ENCODE measurements around the gene GMDS.

Gene GMDS

GRCh38 chr6:1714654-1715053, 530.8 kb downstream of the GMDS start:
- TF ChIP-seq, protein P1, sequence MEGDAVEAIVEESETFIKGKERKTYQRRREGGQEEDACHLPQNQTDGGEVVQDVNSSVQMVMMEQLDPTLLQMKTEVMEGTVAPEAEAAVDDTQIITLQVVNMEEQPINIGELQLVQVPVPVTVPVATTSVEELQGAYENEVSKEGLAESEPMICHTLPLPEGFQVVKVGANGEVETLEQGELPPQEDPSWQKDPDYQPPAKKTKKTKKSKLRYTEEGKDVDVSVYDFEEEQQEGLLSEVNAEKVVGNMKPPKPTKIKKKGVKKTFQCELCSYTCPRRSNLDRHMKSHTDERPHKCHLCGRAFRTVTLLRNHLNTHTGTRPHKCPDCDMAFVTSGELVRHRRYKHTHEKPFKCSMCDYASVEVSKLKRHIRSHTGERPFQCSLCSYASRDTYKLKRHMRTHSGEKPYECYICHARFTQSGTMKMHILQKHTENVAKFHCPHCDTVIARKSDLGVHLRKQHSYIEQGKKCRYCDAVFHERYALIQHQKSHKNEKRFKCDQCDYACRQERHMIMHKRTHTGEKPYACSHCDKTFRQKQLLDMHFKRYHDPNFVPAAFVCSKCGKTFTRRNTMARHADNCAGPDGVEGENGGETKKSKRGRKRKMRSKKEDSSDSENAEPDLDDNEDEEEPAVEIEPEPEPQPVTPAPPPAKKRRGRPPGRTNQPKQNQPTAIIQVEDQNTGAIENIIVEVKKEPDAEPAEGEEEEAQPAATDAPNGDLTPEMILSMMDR (IDR thresholded peaks at IDR 0.05; ENCODE audit: insufficient read depth, low read length, poor library complexity, severe bottlenecking): no peak
- Histone ChIP-seq H3K36me3 (ENCODE audit: control insufficient read depth, insufficient read depth, low read length) (no peaks in the 10 kb centered on the region), H3K27me3 (replicated peaks; ENCODE audit: control insufficient read depth, insufficient read depth, low read length) (no peaks in the 10 kb centered on the region), H3K4me3 (replicated peaks; ENCODE audit: low read depth, low read length) (no peak overlapping the region)
- no peak for DNase-seq (ENCODE audit: extremely low read depth, insufficient read length)

- TF ChIP-seq, protein P1 (IDR thresholded peaks at IDR 0.05; ENCODE audit: insufficient read depth, low read length, poor library complexity, severe bottlenecking): no peak
- no peak for DNase-seq (ENCODE audit: extremely low read depth, insufficient read length)
Measured at GRCh38 chr6:1713016-1713600, 532.3 kb downstream of the GMDS start.

DNA sequence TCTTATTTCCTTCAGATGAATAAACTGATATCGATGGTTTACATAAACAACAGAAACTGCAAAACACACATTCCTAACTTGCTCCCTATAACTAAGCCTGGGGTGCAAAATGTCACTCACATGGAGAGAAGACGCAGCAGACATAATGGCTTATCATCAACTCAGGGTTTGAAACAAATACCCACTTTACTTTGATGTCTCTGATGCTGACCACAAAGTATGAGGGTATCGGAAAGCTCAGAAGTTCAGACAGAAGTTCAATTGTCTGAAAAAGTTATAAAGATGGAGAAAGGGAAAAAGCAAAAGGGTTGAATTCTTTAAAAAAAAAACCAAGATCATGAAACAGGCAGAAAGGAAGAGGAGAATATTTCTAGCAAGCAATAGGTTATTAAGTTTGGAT, 533.0 kb downstream of the GMDS start:
- H3K27me3 ChIP-seq (replicated peaks; ENCODE audit: control insufficient read depth, insufficient read depth, low read length): no peaks in the 10 kb centered on the region; the same call in 1 of the 2 replicates
- no peaks in the 10 kb centered on the region for H3K36me3 ChIP-seq (ENCODE audit: control insufficient read depth, insufficient read depth, low read length)
- no peak overlapping the region for H3K4me3 ChIP-seq (replicated peaks; ENCODE audit: low read depth, low read length)
- no peak for DNase-seq (ENCODE audit: extremely low read depth, insufficient read length)
- TF ChIP-seq, protein P1 (IDR thresholded peaks at IDR 0.05; ENCODE audit: insufficient read depth, low read length, poor library complexity, severe bottlenecking): no peak

More at GRCh38 chr6:1713016-1713600, 532.3 kb downstream of the GMDS start:
- H3K4me3 ChIP-seq (replicated peaks; ENCODE audit: low read depth, low read length): no peak overlapping the region
- H3K36me3 ChIP-seq (ENCODE audit: control insufficient read depth, insufficient read depth, low read length): no peaks in the 10 kb centered on the region
- no peaks in the 10 kb centered on the region; the same call in 1 of the 2 replicates for H3K27me3 ChIP-seq (replicated peaks; ENCODE audit: control insufficient read depth, insufficient read depth, low read length)

DNA sequence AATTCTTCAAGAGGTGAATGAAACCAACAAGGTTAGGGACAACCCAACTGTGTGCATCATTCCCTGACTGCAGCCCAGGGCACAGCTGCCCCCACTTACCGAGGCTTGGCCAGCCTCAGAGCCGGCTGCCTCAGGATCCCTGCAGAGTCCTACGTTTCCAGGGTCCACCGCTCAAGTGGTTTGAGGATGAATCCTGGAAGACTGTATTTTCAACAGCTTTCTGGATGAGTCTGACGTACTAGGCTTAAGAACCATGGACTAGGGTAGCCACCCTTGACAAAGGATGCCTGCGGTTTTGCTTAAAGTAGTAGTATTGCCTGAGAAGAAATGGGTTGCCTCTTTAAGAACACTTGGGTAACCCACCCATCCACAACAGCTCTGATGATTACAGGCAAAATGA, 534.3 kb downstream of the GMDS start:
- Histone ChIP-seq H3K4me3 (replicated peaks; ENCODE audit: low read depth, low read length) (no peak overlapping the region), H3K36me3 (ENCODE audit: control insufficient read depth, insufficient read depth, low read length) (no peaks in the 10 kb centered on the region), H3K27me3 (replicated peaks; ENCODE audit: control insufficient read depth, insufficient read depth, low read length) (no peaks in the 10 kb centered on the region; the same call in 1 of the 2 replicates)
- no peak for DNase-seq (ENCODE audit: extremely low read depth, insufficient read length)
- TF ChIP-seq, protein P1 (IDR thresholded peaks at IDR 0.05; ENCODE audit: insufficient read depth, low read length, poor library complexity, severe bottlenecking): no peak

- Histone ChIP-seq H3K4me3 (replicated peaks; ENCODE audit: low read depth, low read length) (no peak overlapping the region), H3K27me3 (replicated peaks; ENCODE audit: control insufficient read depth, insufficient read depth, low read length) (no peaks in the 10 kb centered on the region; the same call in 1 of the 2 replicates), H3K36me3 (ENCODE audit: control insufficient read depth, insufficient read depth, low read length) (no peaks in the 10 kb centered on the region)
- DNase-seq (ENCODE audit: extremely low read depth, insufficient read length): no peak
- TF ChIP-seq, protein P1 (IDR thresholded peaks at IDR 0.05; ENCODE audit: insufficient read depth, low read length, poor library complexity, severe bottlenecking): no peak
Measured at GRCh38 chr6:1709234-1709641, 536.2 kb downstream of the GMDS start.

GRCh38 chr6:1708820-1709219, 536.6 kb downstream of the GMDS start:
- Histone ChIP-seq H3K36me3 (ENCODE audit: control insufficient read depth, insufficient read depth, low read length) (no peaks in the 10 kb centered on the region), H3K4me3 (replicated peaks; ENCODE audit: low read depth, low read length) (no peak overlapping the region), H3K27me3 (replicated peaks; ENCODE audit: control insufficient read depth, insufficient read depth, low read length) (no peaks in the 10 kb centered on the region; the same call in 1 of the 2 replicates)
- no peak for DNase-seq (ENCODE audit: extremely low read depth, insufficient read length)
- TF ChIP-seq, protein P1 (IDR thresholded peaks at IDR 0.05; ENCODE audit: insufficient read depth, low read length, poor library complexity, severe bottlenecking): no peak
